Measurements from ENCODE around the gene PTGFRN.
"Not testable (repeated sequence)": the region's sequence is repeated elsewhere in the genome, so short reads cannot be mapped to it uniquely, and the experiment has no call there.

The PTGFRN gene

GRCh38 chr1:116909512-116910378 lies at the start of gene PTGFRN:
PTGFRN (plus strand) TSS chr1:116909916; CDS start chr1:116910204, 288 bp downstream.
- no peak for DNase-seq

GRCh38 chr1:116860167-116860566 lies 49.5 kb upstream of the PTGFRN start:
- not testable (repeated sequence) for DNase-seq

GRCh38 chr1:116861137-116861536 lies 48.6 kb upstream of the PTGFRN start:
- DNase-seq = no peak

GRCh38 chr1:116863031-116863430 lies 46.7 kb upstream of the PTGFRN start:
- DNase-seq = not testable (repeated sequence)

- not testable (repeated sequence) for DNase-seq
Observed at GRCh38 chr1:116866478-116866877, 43.2 kb upstream of the PTGFRN start.

- DNase-seq = no peak
Observed at GRCh38 chr1:116868385-116868784, 41.3 kb upstream of the PTGFRN start.

- DNase-seq = no peak
Observed at GRCh38 chr1:116869611-116870010, 40.1 kb upstream of the PTGFRN start.

GRCh38 chr1:116870300-116870699 lies 39.4 kb upstream of the PTGFRN start:
- DNase-seq = no peak

- no peak for DNase-seq
Observed at GRCh38 chr1:116871779-116872146, 38.0 kb upstream of the PTGFRN start.

GRCh38 chr1:116873680-116874271 lies 35.9 kb upstream of the PTGFRN start:
- DNase-seq = no peak

- DNase-seq = no peak
Observed at GRCh38 chr1:116874733-116875249, 34.9 kb upstream of the PTGFRN start.

GRCh38 chr1:116875391-116875790 lies 34.3 kb upstream of the PTGFRN start:
- no peak for DNase-seq

GRCh38 chr1:116875946-116876345 lies 33.8 kb upstream of the PTGFRN start:
- DNase-seq = not testable (repeated sequence)

GRCh38 chr1:116877141-116877818 lies 32.4 kb upstream of the PTGFRN start:
- no peak for DNase-seq

- no peak for DNase-seq
Observed at GRCh38 chr1:116878804-116879477, 30.8 kb upstream of the PTGFRN start.

- no peak for DNase-seq
Observed at GRCh38 chr1:116879478-116880133, 30.1 kb upstream of the PTGFRN start.

GRCh38 chr1:116880917-116881316 lies 28.8 kb upstream of the PTGFRN start:
- DNase-seq = no peak

GRCh38 chr1:116881879-116882520 lies 27.7 kb upstream of the PTGFRN start:
- DNase-seq = no peak

GRCh38 chr1:116882866-116883265 lies 26.9 kb upstream of the PTGFRN start:
- no peak for DNase-seq

- no peak for DNase-seq
Observed at GRCh38 chr1:116886291-116886878, 23.3 kb upstream of the PTGFRN start.

- no peak for DNase-seq
Observed at GRCh38 chr1:116887212-116887611, 22.5 kb upstream of the PTGFRN start.

Measured in RPMI8226 (cell line).